ENCODE results near the gene TMPRSS6.
A peak's percentile ranks its signal among the peaks of the same experiment; 100 is the strongest.

Gene TMPRSS6

DNA sequence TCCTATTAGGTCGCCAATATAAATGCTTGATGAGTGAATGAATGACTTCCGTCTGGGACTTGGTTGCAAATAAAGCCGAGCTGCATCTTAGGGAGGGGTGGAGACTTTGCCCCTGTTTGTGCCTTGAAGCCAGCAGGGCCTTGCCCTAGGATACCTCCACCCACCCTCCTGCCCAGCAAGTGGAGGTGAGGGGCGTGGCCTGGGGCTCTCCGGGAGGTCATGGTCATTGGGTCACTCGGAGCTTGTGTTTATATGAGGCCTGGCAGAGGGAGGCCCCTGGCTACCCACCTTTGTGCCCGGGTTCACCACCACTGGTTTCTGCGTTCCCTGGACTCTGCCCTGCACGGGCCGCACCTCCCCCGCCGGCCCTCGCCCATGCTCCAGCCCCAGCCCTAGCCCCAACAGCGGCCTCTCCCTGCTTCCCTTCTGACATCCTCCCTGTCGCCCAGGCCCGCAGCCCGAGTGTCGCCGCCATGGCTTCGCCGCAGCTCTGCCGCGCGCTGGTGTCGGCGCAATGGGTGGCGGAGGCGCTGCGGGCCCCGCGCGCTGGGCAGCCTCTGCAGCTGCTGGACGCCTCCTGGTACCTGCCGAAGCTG lies 85.7 kb downstream of the TMPRSS6 start:
- DNase-seq, result no peak

DNA sequence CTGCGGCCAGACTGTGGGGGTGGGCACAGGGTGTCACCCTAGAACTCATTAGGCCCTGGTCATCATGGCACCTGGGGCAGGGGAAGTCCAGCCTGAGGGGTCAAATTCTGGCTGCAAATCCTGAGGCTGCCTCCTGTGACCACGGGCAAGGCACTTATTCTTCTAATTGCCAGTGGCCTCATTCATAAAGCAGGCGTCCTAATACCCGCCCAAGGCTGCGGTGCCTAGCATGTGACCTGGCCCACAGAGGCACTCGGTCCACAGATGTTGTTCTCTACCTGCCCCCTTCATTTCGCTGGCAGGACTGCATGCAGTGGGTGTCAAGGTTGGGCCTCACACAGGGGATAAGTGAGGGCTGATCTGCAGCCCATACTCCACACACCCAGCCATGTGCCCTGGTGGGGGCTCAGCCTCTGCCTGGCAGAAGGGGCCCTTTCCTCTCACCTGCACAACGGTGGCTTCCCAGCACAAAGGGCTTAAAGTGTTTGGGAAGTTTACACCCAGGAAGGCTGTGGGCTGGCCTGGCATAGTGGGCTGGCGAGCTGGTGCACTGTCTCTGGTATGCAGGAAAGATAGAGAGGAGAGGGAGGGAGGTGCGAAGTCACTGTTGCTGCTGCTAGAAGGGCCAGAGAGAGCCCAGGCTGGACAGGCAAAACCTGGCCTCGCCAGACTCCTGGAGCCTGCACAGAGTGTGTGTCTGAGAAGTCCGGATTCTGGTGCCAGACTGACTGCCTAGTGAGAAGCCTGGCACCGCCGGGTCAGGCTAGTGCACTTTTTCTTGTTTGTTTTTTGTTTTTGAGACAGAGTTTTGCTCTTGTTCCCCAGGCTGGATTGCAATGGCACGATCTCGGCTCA lies 86.8 kb downstream of the TMPRSS6 start:
- no peak for DNase-seq

DNA sequence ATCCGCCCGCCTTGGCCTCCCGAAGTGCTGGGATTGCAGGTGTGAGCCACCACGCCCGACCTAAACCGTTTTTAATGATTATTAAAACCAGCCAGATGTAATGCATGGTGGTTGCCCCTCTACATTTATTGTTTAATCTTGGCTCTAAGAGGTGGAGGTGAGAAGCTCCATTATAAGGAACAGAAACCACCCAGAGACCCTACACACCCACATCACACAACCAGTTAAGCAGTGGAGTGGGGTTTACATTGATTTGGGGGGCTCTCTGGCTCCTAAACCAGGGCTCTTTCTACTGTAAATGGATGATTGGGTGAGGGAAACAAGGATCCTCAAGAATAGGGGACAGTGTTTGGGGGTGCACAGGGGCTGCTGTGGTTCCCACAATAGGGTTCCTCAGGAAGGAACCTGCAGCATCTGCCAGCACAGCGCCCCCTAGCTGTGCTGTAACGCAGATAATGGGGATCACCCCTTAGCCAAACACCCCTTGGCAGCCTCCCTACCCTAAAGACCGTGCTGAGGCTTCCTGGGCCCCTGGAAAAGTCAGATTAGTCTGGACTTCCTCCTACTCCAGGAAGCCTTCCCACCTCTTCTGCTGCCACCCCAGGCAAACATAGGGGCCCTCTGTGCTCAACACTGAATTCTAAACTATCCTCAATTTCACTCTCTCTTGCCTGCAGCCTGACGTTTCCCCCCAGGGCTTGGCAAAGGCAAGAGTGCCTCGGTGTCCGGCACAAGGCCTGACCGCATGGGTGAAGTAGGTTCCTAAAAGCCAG lies 87.6 kb downstream of the TMPRSS6 start:
- DNase-seq, result peak; percentile 56

DNA sequence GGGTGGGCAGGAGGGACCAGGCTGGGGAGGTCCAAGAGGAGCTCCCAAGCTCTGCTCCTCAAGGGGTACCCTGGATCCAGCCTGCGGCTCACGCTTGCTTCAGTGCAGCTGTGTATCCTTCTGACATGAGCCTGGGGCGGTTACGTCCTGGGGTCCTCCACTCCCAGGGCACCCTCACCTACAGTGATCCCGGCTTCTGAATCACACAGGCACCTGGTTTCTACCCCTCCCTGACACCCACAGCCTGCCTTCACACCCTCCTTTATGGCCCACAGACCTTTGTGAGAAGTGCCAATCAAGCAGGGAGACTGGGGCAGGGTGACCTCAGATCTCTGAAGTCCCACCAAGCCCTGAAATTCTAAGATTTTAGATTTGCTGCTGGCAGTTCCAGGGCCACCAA lies 88.5 kb downstream of the TMPRSS6 start:
- no peak for DNase-seq

DNA sequence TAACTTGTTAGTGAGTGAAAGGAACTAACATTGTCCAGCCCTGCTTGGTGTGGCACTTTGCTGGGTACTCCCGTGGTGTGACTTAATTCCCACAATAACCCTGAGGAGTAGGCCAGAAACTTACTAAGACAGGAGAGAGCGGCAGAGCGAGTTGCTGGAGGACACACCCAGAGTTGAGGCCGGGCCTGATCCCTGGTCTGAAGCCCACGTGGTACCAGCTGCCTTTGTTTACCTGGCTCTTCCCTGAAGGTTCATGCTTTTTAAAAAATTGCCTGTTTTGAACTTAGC lies 89.4 kb downstream of the TMPRSS6 start:
- DNase-seq, result no peak

DNA sequence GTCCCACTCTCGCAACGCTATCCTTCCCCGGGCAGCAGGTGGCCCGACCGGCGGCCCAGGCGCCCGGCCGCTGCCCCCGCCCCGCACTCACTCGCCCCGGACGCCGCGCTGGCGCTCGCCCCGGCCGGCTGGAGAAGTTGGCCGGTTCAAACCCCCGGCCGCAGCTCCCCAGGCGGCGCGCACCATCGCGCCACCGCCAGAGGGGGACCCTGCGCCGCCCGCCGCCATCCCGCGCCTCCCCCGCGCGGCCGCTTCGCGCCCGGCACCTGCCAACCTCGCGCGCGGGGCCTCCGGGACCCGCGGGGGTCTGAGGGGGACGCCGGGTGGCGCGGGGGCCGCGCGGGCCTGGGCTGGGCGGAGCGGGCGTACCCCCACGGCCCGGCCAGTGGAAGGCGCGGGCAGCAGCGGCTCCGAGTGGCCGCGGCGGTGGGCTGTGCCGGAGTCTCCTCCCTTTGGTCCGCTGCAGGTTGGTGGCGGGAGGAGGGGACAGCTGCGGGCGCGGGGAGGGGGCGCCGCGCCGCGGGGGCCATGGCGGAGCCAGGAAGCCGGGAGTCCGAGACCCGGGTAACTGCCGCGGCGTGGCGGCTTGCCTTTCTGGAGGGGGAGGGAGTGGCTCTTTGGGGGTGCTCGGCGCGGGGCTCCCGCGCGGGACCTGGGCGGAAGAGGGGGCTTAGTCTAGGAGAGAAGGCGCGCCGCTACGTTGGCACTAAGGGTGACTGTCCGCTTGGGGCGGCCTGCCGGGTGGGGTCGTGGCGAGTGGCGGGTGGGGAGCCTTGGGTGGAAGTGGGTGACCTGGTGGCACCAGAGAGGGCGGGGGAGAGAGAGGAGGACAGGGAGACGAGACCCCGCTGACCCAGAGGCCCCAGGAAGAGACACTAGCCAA lies 90.0 kb downstream of the TMPRSS6 start, which contains the start of the genes MPST and TST:
Gene MPST, plus strand, starts transcription at position 434 of the 883 bp plus-strand sequence. Its CDS starts 95 bp downstream, at position 529.
Gene TST, minus strand, starts transcription at position 139 of the 883 bp plus-strand sequence. CDS start 715 bp downstream, outside the sequence.
- peak; percentile 40 for DNase-seq

DNA sequence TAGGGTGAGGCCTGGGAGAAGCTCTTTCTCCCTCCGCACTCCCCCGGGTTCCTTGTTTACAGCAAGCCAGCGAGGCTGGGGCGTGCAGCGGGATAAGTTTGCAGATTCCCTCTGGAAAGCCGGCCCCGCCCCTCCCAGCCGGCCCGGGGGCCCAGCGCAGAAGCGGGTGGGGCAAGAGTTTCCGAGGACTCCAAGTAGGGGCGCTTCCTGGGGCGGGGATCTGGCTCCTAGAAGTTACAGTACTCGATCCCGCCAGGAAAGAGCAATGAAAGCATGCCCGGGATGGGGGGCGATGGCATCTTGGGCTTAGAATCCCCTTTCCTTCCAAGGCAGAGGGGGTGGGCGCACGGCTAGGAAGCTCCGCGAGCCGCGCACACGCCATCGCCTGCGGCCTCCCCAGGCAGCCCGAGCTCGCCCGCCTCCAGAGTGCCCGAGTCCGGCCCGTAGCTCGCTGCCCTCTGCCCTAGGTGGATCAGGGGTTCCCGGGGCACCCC lies 90.7 kb downstream of the TMPRSS6 start:
- no peak for DNase-seq

DNA sequence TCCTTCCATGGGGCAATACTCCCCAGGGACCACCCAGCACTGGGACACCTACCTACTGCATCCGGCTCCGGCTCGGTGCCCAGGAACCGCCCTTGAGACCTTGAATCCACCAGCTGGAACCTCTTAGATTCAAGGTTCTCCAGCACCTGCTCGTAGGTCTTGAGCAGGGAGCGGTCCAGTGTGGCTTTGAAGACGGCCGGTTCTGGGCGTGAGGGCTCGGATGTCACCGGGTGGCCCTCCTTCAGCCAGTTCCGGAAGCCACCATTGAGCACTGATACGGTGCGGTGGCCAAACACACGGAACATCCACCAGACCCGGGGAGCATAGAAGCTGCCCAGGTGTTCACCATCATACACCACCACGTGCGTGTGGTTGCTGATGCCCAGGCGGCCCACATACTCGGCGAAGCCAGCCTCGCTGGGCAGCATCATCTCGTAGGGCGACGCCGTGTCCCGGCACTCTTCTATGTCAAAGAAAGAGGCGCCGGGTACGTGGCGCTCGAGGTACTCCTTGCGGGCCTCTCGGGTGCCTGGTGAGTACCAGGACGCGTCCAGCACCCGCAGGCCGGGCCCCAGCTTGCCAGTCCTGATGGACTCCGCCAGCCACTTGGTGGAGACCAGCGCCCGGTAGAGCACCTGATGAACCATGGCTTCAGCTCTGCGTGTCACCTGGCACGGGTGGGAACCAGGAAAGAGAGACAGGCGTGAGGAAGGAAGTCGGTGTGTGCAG lies 91.3 kb downstream of the TMPRSS6 start:
- DNase-seq, result no peak

DNA sequence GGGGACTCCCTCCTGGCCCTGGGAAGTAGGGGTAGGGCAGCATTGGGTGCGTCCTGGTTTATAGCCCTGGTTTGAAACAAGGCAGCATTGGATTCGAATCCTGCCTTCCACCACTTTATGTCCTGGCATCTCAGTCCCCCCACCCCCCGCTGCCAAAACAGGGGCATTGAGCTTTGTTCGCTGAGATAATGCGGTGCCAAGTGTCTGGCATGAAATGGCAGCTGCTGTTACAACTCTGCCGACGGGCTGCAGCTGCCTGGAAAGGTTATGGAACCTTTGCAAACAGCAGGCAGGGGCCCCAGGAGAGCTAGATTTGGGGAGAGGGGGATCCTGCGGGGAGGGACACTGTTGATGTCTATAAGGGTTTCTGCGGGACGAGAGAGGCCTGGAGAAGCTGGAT lies 92.2 kb downstream of the TMPRSS6 start:
- no peak for DNase-seq

DNA sequence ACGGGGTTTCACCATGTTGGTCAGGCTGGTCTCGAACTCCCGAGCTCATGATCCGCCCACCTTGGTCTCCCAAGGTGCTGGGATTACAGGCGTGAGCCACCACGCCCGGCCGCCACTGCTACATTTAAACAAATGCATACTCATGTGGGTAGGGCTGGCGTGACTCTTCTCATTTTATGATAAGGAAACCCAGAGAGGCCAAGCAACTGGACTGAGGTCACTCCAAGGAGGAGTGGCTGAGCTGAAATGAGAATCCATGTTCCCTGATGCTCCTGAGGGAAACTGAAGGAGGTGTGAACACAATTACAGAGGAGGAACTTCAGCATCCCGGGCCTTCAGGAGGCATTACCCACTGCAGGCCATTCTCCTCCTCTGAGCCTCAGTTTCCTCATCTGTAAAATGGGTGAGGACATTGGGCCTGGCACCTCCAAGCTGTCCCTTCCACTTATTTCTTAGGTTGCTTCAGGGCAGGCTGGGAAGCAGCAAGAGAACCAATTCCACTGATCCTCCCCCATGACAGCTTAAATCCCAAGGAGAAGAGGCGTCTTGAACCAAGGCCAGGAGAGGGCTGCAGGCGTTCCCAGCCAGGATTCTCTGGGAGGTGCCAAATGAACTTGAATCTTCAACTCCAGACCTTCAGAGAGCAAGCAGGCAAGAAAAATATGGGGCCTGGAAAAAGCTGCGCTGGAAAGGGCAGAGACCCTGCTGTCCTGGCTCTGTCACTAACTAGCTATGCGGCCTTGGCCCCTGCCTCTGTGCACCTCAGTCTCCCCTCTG lies 93.2 kb downstream of the TMPRSS6 start:
- DNase-seq, result no peak

DNA sequence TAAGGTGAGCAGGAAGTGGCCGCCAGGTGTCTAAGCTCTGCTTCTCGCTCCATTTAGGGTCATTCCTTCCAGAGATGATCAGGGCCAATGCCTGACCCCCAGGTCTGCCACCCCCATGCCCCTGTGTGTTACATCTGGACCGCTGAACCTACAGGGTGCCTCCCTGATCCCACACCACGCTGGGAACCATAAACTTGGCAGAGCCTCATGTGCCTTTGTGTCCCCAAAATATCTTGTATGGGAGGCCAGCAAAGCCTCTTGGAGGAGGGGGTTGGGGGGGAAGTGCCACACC lies 94.0 kb downstream of the TMPRSS6 start:
- no peak for DNase-seq
